Liver (tissue), 3 donors: Measurements from ENCODE around the gene POU5F1.

Experiments
- CTCF ChIP-seq: fragments of 150-350 bp; IDR thresholded peaks from 2 replicates; pipeline ENCODE4 v1.5.1; 2017; ENCODE audit warnings: improper control_type of control experiment, low read depth, low read length; ENCODE audit not compliant: missing input control
- EGR1 ChIP-seq, 2 donors: IDR thresholded peaks; 2 replicates each; pipeline ENCODE4 v1.6.1; 2016 to 2018; ENCODE audit warnings: antibody characterized with exemption in 2 of 2, low read depth in 2 of 2
- MAX ChIP-seq: IDR thresholded peaks from 2 replicates; pipeline ENCODE4 v1.6.1; 2016; ENCODE audit warnings: antibody characterized with exemption
- donor health status: healthy.
- donor health status: healthy.

GRCh38 chr6:31210123-31210522 lies 39.6 kb upstream of the POU5F1 start:
- TF ChIP-seq CTCF = no peak
- no peak for TF ChIP-seq MAX
- no peak for TF ChIP-seq EGR1 (IDR thresholded peaks at IDR 0.05; ENCODE audit: low read depth in 2 of 2)
